Osteocyte (in vitro differentiated cells): ENCODE measurements around the gene JAM3. TPM values are rescaled to one million over a fixed set of nuclear protein-coding genes. Genes with fewer than 3 reads are reported as not detected.

Source experiments
- DNase-seq: peaks from one replicate; pipeline ENCODE4 v3.0.0; 2021; ENCODE audit warnings: mixed read lengths; ENCODE audit not compliant: unreplicated experiment; ENCODE audit errors: extremely low spot score
- H3K27ac Mint-ChIP-seq: one replicate; pipeline ENCODE4 v1.8.0; 2021; ENCODE audit warnings: mild to moderate bottlenecking, mixed read lengths; ENCODE audit not compliant: unreplicated experiment
- H3K27me3 Mint-ChIP-seq: one replicate; pipeline ENCODE4 v1.8.0; 2021; ENCODE audit warnings: mixed read lengths; ENCODE audit not compliant: unreplicated experiment
- H3K36me3 Mint-ChIP-seq: one replicate; pipeline ENCODE4 v1.8.0; 2021; ENCODE audit warnings: mixed read lengths; ENCODE audit not compliant: unreplicated experiment
- H3K4me1 Mint-ChIP-seq: one replicate; pipeline ENCODE4 v1.8.0; 2021; ENCODE audit warnings: mixed read lengths; ENCODE audit not compliant: unreplicated experiment
- H3K4me3 Mint-ChIP-seq: one replicate; pipeline ENCODE4 v1.8.0; 2021; ENCODE audit warnings: mild to moderate bottlenecking, moderate library complexity, mixed read lengths; ENCODE audit not compliant: unreplicated experiment
- H3K9me3 Mint-ChIP-seq: one replicate; pipeline ENCODE4 v1.8.0; 2021; ENCODE audit warnings: mixed read lengths; ENCODE audit not compliant: unreplicated experiment
- CTCF ChIP-seq: fragments of 200-600 bp; sonication (generic); IDR thresholded peaks from 2 replicates; pipeline ENCODE4 v1.5.0; 2021; ENCODE audit warnings: antibody characterized with exemption, mild to moderate bottlenecking, moderate library complexity
- total RNA-seq: library from RNA; stranded (reverse); gene quantifications from 2 replicates; pipeline ENCODE4 v1.2.1, GENCODE V29; 2021

Gene JAM3
- total RNA-seq, 1 donor from 2014 or later = 177 TPM

DNA sequence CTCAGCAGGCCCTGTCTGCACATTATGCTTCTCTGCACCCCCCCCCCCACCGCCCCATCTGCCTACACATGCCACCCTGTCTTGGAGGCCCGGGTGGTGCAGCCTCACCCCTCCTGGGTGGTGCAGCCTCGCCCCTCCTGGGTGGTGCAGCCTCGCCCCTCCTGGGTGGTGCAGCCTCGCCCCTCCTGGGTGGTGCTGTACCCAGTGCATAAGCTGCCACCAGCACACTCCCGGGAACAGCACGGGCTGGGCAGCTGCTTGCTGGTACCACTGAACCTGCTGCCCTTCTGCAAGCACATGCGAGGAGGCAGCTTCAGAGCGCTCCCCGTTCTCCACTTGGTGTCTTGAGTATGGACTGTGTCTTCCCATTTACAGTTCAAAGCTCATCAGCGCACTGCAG lies 85.6 kb downstream of the JAM3 start:
- H3K9me3 Mint-ChIP-seq = no peaks in the 10 kb centered on the region
- H3K36me3 Mint-ChIP-seq = peaks cover 45% of the 10 kb centered on the region
- peak; percentile 69 for DNase-seq
- peaks cover 10% of the 10 kb centered on the region for H3K4me1 Mint-ChIP-seq
- H3K27me3 Mint-ChIP-seq = no peaks in the 10 kb centered on the region
- H3K4me3 Mint-ChIP-seq = no peak overlapping the region
- H3K27ac Mint-ChIP-seq = no peak overlapping the region
- TF ChIP-seq CTCF = no peak

DNA sequence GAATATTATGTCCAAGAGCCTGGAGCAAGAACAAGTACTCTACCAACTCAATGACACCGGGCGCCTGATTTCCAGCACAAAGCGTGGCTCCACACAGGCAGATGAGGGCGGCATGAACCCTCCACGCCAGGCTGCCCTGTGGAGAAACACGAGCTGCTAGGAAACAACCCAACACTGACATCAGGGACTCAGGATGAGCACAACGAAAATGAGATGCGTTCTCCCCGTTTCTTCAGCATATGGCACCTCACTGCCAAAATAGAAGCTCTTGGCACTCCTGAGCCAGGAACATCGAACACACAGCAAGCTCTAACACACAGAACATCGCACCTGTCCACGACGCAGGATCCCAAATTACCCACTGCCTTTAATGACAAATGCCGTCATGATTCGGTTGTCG lies 86.6 kb downstream of the JAM3 start:
- no peaks in the 10 kb centered on the region for H3K9me3 Mint-ChIP-seq
- no peak for DNase-seq
- H3K27me3 Mint-ChIP-seq = no peaks in the 10 kb centered on the region
- H3K4me3 Mint-ChIP-seq = no peak overlapping the region
- peaks cover 9% of the 10 kb centered on the region for H3K4me1 Mint-ChIP-seq
- H3K27ac Mint-ChIP-seq = no peak overlapping the region
- peaks cover 51% of the 10 kb centered on the region for H3K36me3 Mint-ChIP-seq
- TF ChIP-seq CTCF = no peak

GRCh38 chr11:134155946-134156865 lies 87.3 kb downstream of the JAM3 start:
- Mint-ChIP-seq H3K27me3 (no peaks in the 10 kb centered on the region), H3K4me3 (no peak overlapping the region), H3K4me1 (peaks cover 2% of the 10 kb centered on the region), H3K36me3 (peaks cover 46% of the 10 kb centered on the region), H3K27ac (no peak overlapping the region), H3K9me3 (no peaks in the 10 kb centered on the region)
- no peak for TF ChIP-seq CTCF
- peak; percentile 70 for DNase-seq

DNA sequence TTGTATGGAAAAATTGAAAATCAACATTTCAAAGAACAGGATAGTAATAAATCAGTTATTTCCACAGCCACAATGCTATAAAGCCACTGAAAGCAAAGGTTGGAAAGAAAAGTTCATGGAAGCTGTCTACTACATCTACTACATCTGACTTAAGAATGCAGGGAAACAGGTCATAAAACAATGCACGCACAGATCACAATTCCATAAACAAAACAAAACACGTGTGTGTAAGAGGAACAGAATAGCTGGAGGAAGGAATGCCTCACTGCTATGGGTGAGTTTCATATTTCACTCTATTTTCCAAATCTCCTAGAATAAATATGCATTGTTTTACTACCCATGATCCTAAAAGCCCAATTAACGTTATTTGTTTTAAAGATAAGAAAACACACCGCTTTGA lies 88.6 kb downstream of the JAM3 start:
- no peak overlapping the region for H3K4me3 Mint-ChIP-seq
- TF ChIP-seq CTCF = no peak
- H3K27me3 Mint-ChIP-seq = no peaks in the 10 kb centered on the region
- no peak overlapping the region for H3K27ac Mint-ChIP-seq
- no peak for DNase-seq
- peaks cover 40% of the 10 kb centered on the region for H3K36me3 Mint-ChIP-seq
- no peaks in the 10 kb centered on the region for H3K4me1 Mint-ChIP-seq
- no peaks in the 10 kb centered on the region for H3K9me3 Mint-ChIP-seq

- H3K27me3 Mint-ChIP-seq = no peaks in the 10 kb centered on the region
- H3K9me3 Mint-ChIP-seq = no peaks in the 10 kb centered on the region
- DNase-seq = peak; percentile 63
- peaks cover 40% of the 10 kb centered on the region for H3K36me3 Mint-ChIP-seq
- no peak for TF ChIP-seq CTCF
- no peak overlapping the region for H3K27ac Mint-ChIP-seq
- no peak overlapping the region for H3K4me3 Mint-ChIP-seq
- no peaks in the 10 kb centered on the region for H3K4me1 Mint-ChIP-seq
Observed at GRCh38 chr11:134158023-134158422, 89.2 kb downstream of the JAM3 start.
